Karpas-422 (cell line): ENCODE measurements around the gene GLDC. TPM values are rescaled to one million over a fixed set of nuclear protein-coding genes. Genes with fewer than 3 reads are reported as not detected.
"Not testable (repeated sequence)": the region's sequence is repeated elsewhere in the genome, so short reads cannot be mapped to it uniquely, and the experiment has no call there.

Source experiments
- DNase-seq: peaks from one replicate; pipeline ENCODE4 v3.0.0-alpha.2; 2015
- H2AFZ ChIP-seq: fragments of 200-600 bp; sonication (generic); 2 replicates; pipeline ENCODE4 v1.6.1; 2014; ENCODE audit warnings: antibody characterized with exemption, low read length, mixed read lengths
- H3K27ac ChIP-seq: fragments of 200-600 bp; sonication (generic); 2 replicates; pipeline ENCODE4 v1.5.1; 2014; ENCODE audit warnings: mild to moderate bottlenecking, low read length, moderate library complexity
- H3K27me3 ChIP-seq: fragments of 200-600 bp; sonication (generic); 2 replicates; pipeline ENCODE4 v1.6.1; 2014; ENCODE audit warnings: low read length, mixed read lengths
- H3K36me3 ChIP-seq: fragments of 200-600 bp; sonication (generic); 2 replicates; pipeline ENCODE4 v1.6.1; 2014; ENCODE audit warnings: low read length, mixed read lengths; ENCODE audit not compliant: insufficient read depth
- H3K4me1 ChIP-seq: fragments of 200-600 bp; sonication (generic); 2 replicates; pipeline ENCODE4 v1.6.1; 2014; ENCODE audit warnings: mild to moderate bottlenecking, low read length, mixed read lengths
- H3K4me2 ChIP-seq: fragments of 200-600 bp; sonication (generic); 2 replicates; pipeline ENCODE4 v1.6.1; 2014; ENCODE audit warnings: low read length, low read depth, mild to moderate bottlenecking; ENCODE audit not compliant: poor library complexity, severe bottlenecking
- H3K4me3 ChIP-seq: fragments of 200-600 bp; sonication (generic); 2 replicates; pipeline ENCODE4 v1.5.1; 2014; ENCODE audit warnings: mild to moderate bottlenecking, antibody characterized with exemption, low read length, mixed read lengths
- H3K79me2 ChIP-seq: fragments of 200-600 bp; sonication (generic); 2 replicates; pipeline ENCODE4 v1.6.1; 2014; ENCODE audit warnings: mild to moderate bottlenecking, low read length, mixed read lengths
- H3K9ac ChIP-seq: fragments of 200-600 bp; sonication (generic); 2 replicates; pipeline ENCODE4 v1.6.0; 2014; ENCODE audit warnings: low read length
- H3K9me2 ChIP-seq: fragments of 200-600 bp; sonication (generic), shearing (Covaris generic); replicated peaks from 2 replicates; pipeline ENCODE4 v1.6.0; 2014; ENCODE audit warnings: mild to moderate bottlenecking, low read length, moderate library complexity; ENCODE audit not compliant: insufficient read depth
- H3K9me3 ChIP-seq: fragments of 300-700, 200-600 bp; sonication (generic); 2 replicates; pipeline ENCODE4 v1.6.1; 2014; ENCODE audit warnings: low read length, mixed read lengths
- H4K20me1 ChIP-seq: fragments of 200-600 bp; sonication (generic); 2 replicates; pipeline ENCODE4 v1.6.1; 2014; ENCODE audit warnings: mild to moderate bottlenecking, antibody characterized with exemption, low read length, low read depth; ENCODE audit not compliant: insufficient read depth
- total RNA-seq: library from RNA; depleted of rRNA; stranded (reverse); fragments of >200 nt; shearing (Covaris generic); gene quantifications from 2 replicates; pipeline ENCODE4 v1.2.3, GENCODE V29; 2014; ENCODE audit warnings: low replicate concordance; rRNA removed

GLDC gene
- total RNA-seq: not detected in 2 replicates

DNA sequence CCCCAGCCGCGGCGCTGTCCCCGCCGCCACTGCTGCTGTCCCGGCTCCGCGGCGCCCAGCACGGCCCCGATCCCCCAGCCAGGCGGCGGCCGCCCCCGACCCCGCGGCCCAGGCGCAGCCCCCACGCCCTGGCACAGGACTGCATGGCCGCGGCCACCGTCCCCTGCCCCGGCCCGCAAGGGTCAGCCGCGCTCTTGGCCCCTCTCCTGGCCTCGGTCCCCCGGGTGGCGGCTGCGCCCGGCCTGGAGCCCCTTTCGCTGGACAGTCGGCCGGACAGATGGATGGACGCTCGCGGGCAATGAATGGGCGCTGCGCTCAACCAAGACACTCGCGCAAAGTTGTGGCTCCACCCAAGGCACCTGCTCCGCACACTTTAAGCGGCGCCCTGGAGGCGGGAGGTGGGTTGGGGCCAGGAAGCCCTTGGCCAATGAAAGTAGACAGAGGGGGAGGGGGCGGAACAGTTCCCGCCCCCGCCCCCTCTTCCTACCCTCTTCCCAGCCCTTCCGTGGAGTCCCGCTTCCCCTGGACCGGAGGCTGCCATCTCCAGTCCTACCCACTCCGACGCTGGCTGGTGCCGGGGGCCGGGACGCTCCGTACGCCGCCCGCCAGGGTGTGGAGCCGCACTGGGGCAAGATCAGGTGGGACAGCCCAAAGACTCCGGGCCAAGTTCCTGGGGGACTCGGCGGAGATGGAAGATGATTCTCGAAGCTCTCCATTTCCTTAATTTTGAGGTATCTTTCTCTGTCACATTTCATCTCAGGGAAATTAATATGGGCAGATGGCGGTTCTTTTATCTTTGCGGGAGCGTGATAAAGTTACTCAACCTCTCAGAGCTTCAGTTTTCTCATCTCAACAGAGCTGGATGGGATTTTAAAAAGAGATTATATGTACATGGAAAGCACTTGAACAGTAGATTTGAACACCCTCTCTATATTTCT, at the start of gene GLDC:
GLDC (minus strand) TSS at position 375 of the 938 bp plus-strand sequence; CDS start at position 145, 230 bp downstream.
- Histone ChIP-seq H3K4me1 (no peaks in the 10 kb centered on the region), H3K4me2 (no peak within 1 kb of the TSS), H3K9ac (no peak within 1 kb of the TSS), H3K27ac (no peak within 1 kb of the TSS), H3K27me3 (no peaks in the 10 kb centered on the region), H2AFZ (no peak within 1 kb of the TSS), H3K79me2 (no peaks in the 10 kb centered on the region), H4K20me1 (no peaks in the 10 kb centered on the region), H3K4me3 (no peak within 1 kb of the TSS), H3K36me3 (no peaks in the 10 kb centered on the region), H3K9me3 (no peaks in the 10 kb centered on the region), H3K9me2 (no peaks in the 10 kb centered on the region)
- no peak for DNase-seq

DNA sequence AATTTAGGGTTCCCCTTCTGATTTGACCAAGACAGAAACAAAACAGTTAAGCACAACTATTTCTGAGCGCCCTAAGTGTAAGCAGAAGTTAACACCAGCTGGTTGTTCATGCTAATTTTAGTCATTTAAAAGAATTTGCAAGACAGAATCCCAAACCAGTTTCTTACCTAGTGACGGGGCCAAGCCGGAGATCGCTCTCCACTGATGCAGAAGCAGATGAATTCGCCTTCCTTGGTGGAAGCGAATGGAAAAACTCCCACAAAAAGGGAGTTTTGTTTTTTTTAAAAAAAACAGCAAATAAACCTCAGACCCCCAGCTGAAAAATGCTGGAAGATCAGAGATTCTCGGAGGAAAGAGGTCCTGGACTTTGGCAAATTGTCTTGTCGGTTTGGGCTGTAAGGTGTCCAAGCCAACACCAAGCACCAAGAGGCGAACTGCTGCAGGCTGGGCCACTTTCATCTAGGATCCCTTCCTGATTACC, 47.4 kb upstream of the GLDC start:
- Histone ChIP-seq H3K27ac (no peak overlapping the region), H3K4me3 (no peak overlapping the region)
- no peak for DNase-seq

GRCh38 chr9:6692433-6692832, 46.9 kb upstream of the GLDC start:
- no peak overlapping the region for H3K4me2 ChIP-seq
- no peaks in the 10 kb centered on the region for H3K27me3 ChIP-seq
- no peaks in the 10 kb centered on the region for H3K9me2 ChIP-seq
- H3K4me3 ChIP-seq: no peak overlapping the region
- no peak for DNase-seq
- H4K20me1 ChIP-seq: no peaks in the 10 kb centered on the region
- no peak overlapping the region for H3K9ac ChIP-seq
- no peak overlapping the region for H2AFZ ChIP-seq
- no peaks in the 10 kb centered on the region for H3K9me3 ChIP-seq
- no peaks in the 10 kb centered on the region for H3K36me3 ChIP-seq
- no peak overlapping the region for H3K27ac ChIP-seq
- no peaks in the 10 kb centered on the region for H3K79me2 ChIP-seq
- peaks cover 21% of the 10 kb centered on the region for H3K4me1 ChIP-seq

More for the DNA sequence above, 47.4 kb upstream of the GLDC start:
- no peak overlapping the region for H2AFZ ChIP-seq
- H3K9me2 ChIP-seq: no peaks in the 10 kb centered on the region
- no peaks in the 10 kb centered on the region for H3K36me3 ChIP-seq
- H3K79me2 ChIP-seq: no peaks in the 10 kb centered on the region
- H4K20me1 ChIP-seq: no peaks in the 10 kb centered on the region
- no peak overlapping the region for H3K4me2 ChIP-seq
- no peaks in the 10 kb centered on the region for H3K9me3 ChIP-seq
- H3K27me3 ChIP-seq: no peaks in the 10 kb centered on the region
- H3K9ac ChIP-seq: no peak overlapping the region
- peaks cover 21% of the 10 kb centered on the region for H3K4me1 ChIP-seq

DNA sequence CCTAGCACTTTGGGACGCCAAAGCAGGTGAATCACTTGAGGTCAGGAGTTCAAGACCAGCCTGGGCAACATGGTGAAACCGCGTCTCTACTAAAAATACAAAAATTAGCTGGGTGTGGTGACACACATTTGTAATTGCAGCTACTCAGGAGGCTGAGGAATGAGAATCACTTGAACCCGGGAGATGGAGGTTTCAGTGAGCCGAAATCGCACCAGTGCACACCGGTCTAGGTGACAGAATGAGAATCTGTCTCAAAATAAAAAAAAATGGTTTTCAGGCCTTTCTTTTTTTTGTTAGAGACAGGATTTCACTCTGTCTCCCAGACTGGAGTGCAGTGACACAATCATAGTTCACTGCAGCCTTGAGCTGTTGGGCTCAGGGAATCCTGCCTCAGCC, 45.1 kb upstream of the GLDC start:
- peaks cover 25% of the 10 kb centered on the region for H3K4me1 ChIP-seq
- H3K27ac ChIP-seq, H3K9ac ChIP-seq, H3K4me3 ChIP-seq, H3K36me3 ChIP-seq, H4K20me1 ChIP-seq, H3K27me3 ChIP-seq, H3K9me3 ChIP-seq, H2AFZ ChIP-seq, H3K9me2 ChIP-seq, H3K79me2 ChIP-seq, DNase-seq, H3K4me2 ChIP-seq: not testable (repeated sequence)

DNA sequence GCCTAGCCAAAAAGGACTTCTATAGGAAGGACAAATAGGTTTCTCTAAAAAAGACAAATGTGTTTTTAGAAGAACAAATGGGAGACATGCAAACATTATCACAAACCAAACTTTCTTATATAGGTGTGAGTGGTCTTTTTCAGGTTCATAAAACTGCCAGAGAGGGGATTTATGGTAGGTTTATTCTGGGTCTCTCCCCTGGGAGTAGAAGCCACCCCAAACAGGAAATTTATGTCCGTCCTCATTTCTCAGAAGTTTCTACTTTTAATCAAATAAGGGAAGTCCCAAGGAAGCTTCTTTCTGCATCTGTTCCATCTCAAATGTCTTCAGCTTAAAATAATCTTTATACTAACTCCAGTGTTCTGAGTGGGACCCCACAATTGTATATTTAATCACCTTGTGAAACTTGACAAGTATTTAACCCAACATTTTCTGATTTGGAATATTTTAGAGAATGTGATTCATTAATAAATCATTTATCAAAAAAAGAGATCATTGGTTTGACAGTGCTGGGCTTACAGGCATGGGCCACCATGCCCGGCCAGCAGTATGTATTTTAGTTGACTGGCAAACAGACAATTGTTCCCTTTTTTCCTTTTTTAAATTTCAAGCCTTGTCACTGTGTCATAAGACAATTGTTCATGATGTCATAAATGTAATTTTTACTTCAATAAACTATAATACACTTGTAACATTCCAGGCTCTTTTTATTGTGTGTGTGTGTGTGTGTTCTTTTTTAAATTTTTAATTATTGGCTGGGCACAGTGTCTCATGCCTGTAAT, 44.6 kb upstream of the GLDC start:
- H3K4me1 ChIP-seq: peaks cover 25% of the 10 kb centered on the region
- H3K9ac ChIP-seq: no peak overlapping the region
- H3K4me2 ChIP-seq: peak overlapping the region; percentile 46
- H3K27me3 ChIP-seq: no peaks in the 10 kb centered on the region
- H3K9me3 ChIP-seq: no peaks in the 10 kb centered on the region
- no peaks in the 10 kb centered on the region for H3K79me2 ChIP-seq
- H3K27ac ChIP-seq: 0 out of 2 replicates have a peak overlapping the region, but pooled peaks have one; percentile 9
- H3K36me3 ChIP-seq: no peaks in the 10 kb centered on the region
- no peak overlapping the region for H3K4me3 ChIP-seq
- DNase-seq: peak; percentile 55
- H4K20me1 ChIP-seq: no peaks in the 10 kb centered on the region
- no peaks in the 10 kb centered on the region for H3K9me2 ChIP-seq
- H2AFZ ChIP-seq: no peak overlapping the region

DNA sequence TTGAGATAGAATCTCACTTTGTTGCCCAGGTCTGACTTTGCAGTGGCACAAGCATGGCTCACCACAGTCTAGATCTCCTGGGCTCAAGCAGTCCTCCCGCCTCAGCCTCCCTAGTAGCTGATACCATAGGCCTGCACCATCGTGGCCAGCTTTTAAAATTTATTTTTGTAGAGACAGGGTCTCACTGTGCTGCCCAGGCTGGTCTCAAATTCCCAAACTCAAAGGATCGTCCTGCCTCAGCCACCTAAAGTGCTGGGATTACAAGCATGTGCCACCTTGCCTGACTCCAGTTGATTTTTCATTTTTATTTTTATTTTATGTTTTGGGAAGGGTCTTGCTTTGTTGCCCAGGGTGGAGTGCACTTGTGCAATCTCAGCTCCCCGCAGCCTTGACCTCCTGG, 41.7 kb upstream of the GLDC start:
- no peaks in the 10 kb centered on the region for H4K20me1 ChIP-seq
- H3K4me1 ChIP-seq: peaks cover 26% of the 10 kb centered on the region
- H3K27me3 ChIP-seq: no peaks in the 10 kb centered on the region
- DNase-seq: no peak
- H3K4me3 ChIP-seq: no peak overlapping the region
- H3K79me2 ChIP-seq: peaks cover 2% of the 10 kb centered on the region
- H3K9me3 ChIP-seq: no peaks in the 10 kb centered on the region
- H3K4me2 ChIP-seq: no peak overlapping the region
- no peak overlapping the region for H3K27ac ChIP-seq
- no peak overlapping the region for H3K9ac ChIP-seq
- H3K9me2 ChIP-seq: no peaks in the 10 kb centered on the region
- H2AFZ ChIP-seq: no peak overlapping the region
- H3K36me3 ChIP-seq: no peaks in the 10 kb centered on the region

DNA sequence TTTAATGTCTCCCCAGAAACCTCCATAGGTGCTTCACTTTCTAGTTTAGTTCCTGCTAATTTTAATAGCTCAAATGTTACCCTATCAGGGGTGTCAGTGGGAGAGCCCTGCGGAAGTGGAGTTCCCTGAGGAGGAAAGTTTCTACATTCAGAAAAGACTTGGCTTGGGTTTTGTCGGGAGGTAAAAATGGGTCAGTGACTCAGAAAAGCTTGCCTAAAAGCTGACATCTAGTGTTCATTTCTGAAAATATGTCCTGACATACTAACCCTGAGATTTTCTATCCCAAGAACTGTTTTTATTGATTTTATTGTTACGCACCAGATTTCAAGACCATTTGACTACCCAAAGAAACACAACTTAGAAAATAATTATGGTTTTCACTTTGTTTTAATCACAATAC, 40.9 kb upstream of the GLDC start:
- Histone ChIP-seq H3K9ac (no peak overlapping the region), H3K4me1 (peaks cover 26% of the 10 kb centered on the region), H3K9me2 (no peaks in the 10 kb centered on the region), H2AFZ (no peak overlapping the region), H3K36me3 (no peaks in the 10 kb centered on the region), H3K27ac (no peak overlapping the region), H4K20me1 (no peaks in the 10 kb centered on the region), H3K27me3 (no peaks in the 10 kb centered on the region), H3K9me3 (no peaks in the 10 kb centered on the region), H3K4me3 (no peak overlapping the region), H3K4me2 (no peak overlapping the region), H3K79me2 (peaks cover 6% of the 10 kb centered on the region)
- no peak for DNase-seq

GRCh38 chr9:6681957-6682501, 36.5 kb upstream of the GLDC start:
- Histone ChIP-seq H3K4me3 (peak overlapping the region; percentile 98), H3K79me2 (peaks cover 6% of the 10 kb centered on the region), H3K9me2 (no peaks in the 10 kb centered on the region), H4K20me1 (no peaks in the 10 kb centered on the region), H3K4me2 (peak overlapping the region; percentile 81), H3K27me3 (no peaks in the 10 kb centered on the region), H3K4me1 (peaks cover 26% of the 10 kb centered on the region), H3K9ac (peak overlapping the region; percentile 76), H3K36me3 (no peaks in the 10 kb centered on the region), H3K9me3 (no peaks in the 10 kb centered on the region), H3K27ac (peak overlapping the region; percentile 94), H2AFZ (peak overlapping the region; percentile 90)
- DNase-seq: no peak
